Thyroid gland (tissue), 4 donors: Measurements from ENCODE around the gene RIMBP2. TPM values are rescaled to one million over a fixed set of nuclear protein-coding genes. Genes with fewer than 3 reads are reported as not detected.
"Not testable (repeated sequence)": the region's sequence is repeated elsewhere in the genome, so short reads cannot be mapped to it uniquely, and the experiment has no call there.

Source experiments
- DNase-seq, 2 donors: peaks; one replicate each; pipeline ENCODE4 v3.0.0-alpha.2; 2019
- H3K27ac ChIP-seq, 3 donors: fragments of 200-600 bp; sonication (generic); 1 replicate in 2 of 3; 2 replicates in 1 of 3; pipeline ENCODE4 v1.5.1; 2016 to 2019; ENCODE audit warnings: mild to moderate bottlenecking in 1 of 3, moderate library complexity in 1 of 3
- H3K27me3 ChIP-seq: fragments of 200-600 bp; sonication (generic); one replicate; pipeline ENCODE4 v1.5.1; 2019
- H3K36me3 ChIP-seq, 2 donors: fragments of 200-600 bp; sonication (generic); one replicate each; pipeline ENCODE4 v1.5.1; 2016 to 2019
- H3K4me1 ChIP-seq, 2 donors: fragments of 200-600 bp; sonication (generic); one replicate each; pipeline ENCODE4 v1.5.1; 2017 to 2019
- H3K4me3 ChIP-seq, 3 donors: fragments of 200-600 bp; sonication (generic); replicated peaks in 1 of 3; 1 replicate in 2 of 3; 2 replicates in 1 of 3; pipeline ENCODE4 v1.5.1; 2016; ENCODE audit warnings: mild to moderate bottlenecking in 1 of 3
- H3K9me3 ChIP-seq: fragments of 200-600 bp; sonication (generic); one replicate; pipeline ENCODE4 v1.5.1; 2017
- CTCF ChIP-seq, 6 experiments: fragments of 200-600 bp in 3 of 6; fragments of 450-650 bp in 3 of 6; sonication (generic) in 3 of 6; IDR thresholded peaks; one replicate each; pipeline ENCODE4 v1.5.1; 2016 to 2019; ENCODE audit warnings: antibody characterized with exemption in 6 of 6, mild to moderate bottlenecking in 2 of 6, inconsistent platforms in 1 of 6, moderate library complexity in 1 of 6
- POLR2A ChIP-seq, 2 donors: fragments of 450-650 bp; IDR thresholded peaks; one replicate each; pipeline ENCODE4 v1.6.1; 2017; ENCODE audit warnings: antibody characterized with exemption in 2 of 2, mild to moderate bottlenecking in 2 of 2, moderate library complexity in 1 of 2
- WGBS, 2 donors: methylation state at CpG; one replicate each; pipeline ENCODE4 v1.1.5; 2017; 5-methylcytosine and 5-hydroxymethylcytosine counted together
- intact Hi-C: fragments of 100-400 bp; cut with DNase I; formaldehyde crosslinking; loops from one replicate; pipeline ENCODE4 v1.15.1; 2023
- total RNA-seq, 4 donors: library from RNA; depleted of rRNA; stranded (reverse); fragments of >200 nt; gene quantifications; one replicate each; pipeline ENCODE4 v1.2.3, GENCODE V29; 2016

Gene RIMBP2
- total RNA-seq, 4 donors from 2014 or later = 0.11 to 2.2 (median 0.63) TPM

GRCh38 chr12:130649101-130650045, 66.7 kb downstream of the RIMBP2 start:
- no peak for DNase-seq
- Histone ChIP-seq H3K9me3 (no peaks in the 10 kb centered on the region), H3K27me3 (no peaks in the 10 kb centered on the region), H3K27ac (no peak overlapping the region), H3K4me3 (no peak overlapping the region), H3K36me3 (no peaks in the 10 kb centered on the region), H3K4me1 (no peaks in the 10 kb centered on the region)
- intact Hi-C loops = no loop called here
- TF ChIP-seq POLR2A (IDR thresholded peaks at IDR 0.05) = no peak
- no peak for TF ChIP-seq CTCF (IDR thresholded peaks at IDR 0.05)
- WGBS, 2 donors = 91 to 93% methylated on average over 25 to 37 of the region's 37 CpGs

GRCh38 chr12:130647814-130648213, 68.3 kb downstream of the RIMBP2 start:
- WGBS, 2 donors = 86 to 88% methylated on average over 13 of the region's 13 CpGs
- Histone ChIP-seq H3K9me3 (no peaks in the 10 kb centered on the region), H3K4me3 (no peak overlapping the region), H3K4me1 (no peaks in the 10 kb centered on the region), H3K27me3 (no peaks in the 10 kb centered on the region), H3K27ac (no peak overlapping the region), H3K36me3 (no peaks in the 10 kb centered on the region)
- intact Hi-C loops = no loop called here
- TF ChIP-seq CTCF (IDR thresholded peaks at IDR 0.05) (no peak), POLR2A (IDR thresholded peaks at IDR 0.05) (no peak)
- DNase-seq = no peak

DNA sequence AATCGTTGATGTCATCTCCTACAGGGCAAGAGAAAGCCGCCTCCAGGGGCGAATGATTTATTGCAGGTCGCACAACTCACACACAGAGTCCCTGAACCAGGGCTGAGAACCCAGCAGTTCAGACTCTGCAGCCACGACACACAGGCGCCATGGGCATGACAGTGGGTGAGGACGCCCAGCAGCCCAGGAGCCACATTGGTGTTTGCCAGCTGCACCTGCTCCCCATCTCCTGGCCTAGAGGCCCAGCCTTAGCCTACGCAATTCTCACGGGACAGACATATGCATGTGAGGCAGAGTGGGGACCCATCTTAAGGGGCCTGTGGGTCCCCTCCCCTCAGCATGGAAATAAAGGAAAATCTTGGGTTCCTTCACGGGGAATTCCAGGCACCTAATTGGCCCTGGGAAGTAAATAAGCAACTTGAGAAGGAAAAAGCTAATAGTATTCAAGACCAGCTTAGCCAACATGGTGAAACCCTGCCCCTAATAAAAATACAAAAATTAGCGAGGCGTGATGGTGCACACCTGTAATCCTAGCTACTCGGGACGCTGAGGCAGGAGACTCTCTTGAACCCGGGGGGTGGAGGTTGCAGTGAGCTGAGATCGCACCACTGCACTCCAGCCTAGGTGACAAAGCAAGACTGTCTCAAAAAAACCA, 69.3 kb downstream of the RIMBP2 start:
- intact Hi-C loops = no loop called here

GRCh38 chr12:130646191-130646590, 69.9 kb downstream of the RIMBP2 start:
- DNase-seq, H3K27me3 ChIP-seq, H3K9me3 ChIP-seq, H3K27ac ChIP-seq, intact Hi-C loops, H3K4me1 ChIP-seq, H3K36me3 ChIP-seq, H3K4me3 ChIP-seq: not testable (repeated sequence)
- WGBS, 2 donors = 84 to 87% methylated on average over 4 of the region's 4 CpGs

More for the DNA sequence above, 69.3 kb downstream of the RIMBP2 start:
- Histone ChIP-seq H3K4me1 (no peaks in the 10 kb centered on the region), H3K36me3 (no peaks in the 10 kb centered on the region), H3K27me3 (no peaks in the 10 kb centered on the region), H3K9me3 (no peaks in the 10 kb centered on the region), H3K4me3 (no peak overlapping the region), H3K27ac (no peak overlapping the region)
- 74 to 75% methylated on average over 13 to 15 of the region's 16 CpGs for WGBS, 2 donors
- no peak for DNase-seq
- TF ChIP-seq CTCF (IDR thresholded peaks at IDR 0.05) (no peak), POLR2A (IDR thresholded peaks at IDR 0.05) (no peak)

- no peaks in the 10 kb centered on the region for H3K27me3 ChIP-seq
- TF ChIP-seq CTCF (IDR thresholded peaks at IDR 0.05) (no peak), POLR2A (IDR thresholded peaks at IDR 0.05) (no peak)
- intact Hi-C loops = no loop called here
- H3K27ac ChIP-seq = no peak overlapping the region
- H3K4me3 ChIP-seq = no peak overlapping the region
- no peaks in the 10 kb centered on the region for H3K4me1 ChIP-seq
- no peaks in the 10 kb centered on the region for H3K9me3 ChIP-seq
- 42 to 79% methylated on average over 2 of the region's 2 CpGs for WGBS, 2 donors
- DNase-seq = no peak
- no peaks in the 10 kb centered on the region for H3K36me3 ChIP-seq
Measured at GRCh38 chr12:130645751-130646150, 70.3 kb downstream of the RIMBP2 start.
